Heart right ventricle (tissue), 16 donors: ENCODE results near the gene ARID5B. TPM values are rescaled to one million over a fixed set of nuclear protein-coding genes. Genes with fewer than 3 reads are reported as not detected.
A peak's percentile ranks its signal among the peaks of the same experiment; 100 is the strongest.

Source experiments
- ATAC-seq, 8 donors: fragments of 200-7000 bp; cut with Tn5 transposase; one replicate each; pipeline ENCODE4 v1.9.1; 2020; ENCODE audit warnings: mild to moderate bottlenecking in 8 of 8, moderate library complexity in 8 of 8, moderate number of reproducible peaks in 1 of 8
- DNase-seq, 2 donors: peaks; one replicate each; pipeline ENCODE4 v3.0.0-alpha.2; 2020
- H3K27ac ChIP-seq, 10 donors: fragments of 200-600 bp; sonication (generic) in 2 of 10; one replicate each; pipeline versions ENCODE4 v1.5.0 to v1.8.0; 2020 to 2022; ENCODE audit warnings: mild to moderate bottlenecking in 3 of 10
- H3K27me3 ChIP-seq, 7 donors: fragments of 200-600 bp; one replicate each; pipeline ENCODE4 v1.8.0; 2021 to 2022; ENCODE audit warnings: mild to moderate bottlenecking in 2 of 7
- H3K36me3 ChIP-seq, 9 donors: fragments of 200-600 bp; sonication (generic) in 1 of 9; one replicate each; pipeline versions ENCODE4 v1.5.0 to v1.8.0; 2020 to 2022; ENCODE audit warnings: mild to moderate bottlenecking in 2 of 9
- H3K4me1 ChIP-seq, 9 donors: fragments of 200-600 bp; sonication (generic) in 1 of 9; one replicate each; pipeline versions ENCODE4 v1.5.0 to v1.8.0; 2020 to 2022; ENCODE audit warnings: mild to moderate bottlenecking in 4 of 9
- H3K4me3 ChIP-seq, 10 donors: fragments of 200-600 bp; sonication (generic) in 2 of 10; one replicate each; pipeline versions ENCODE4 v1.5.0 to v1.8.0; 2020 to 2022; ENCODE audit warnings: mild to moderate bottlenecking in 7 of 10, moderate library complexity in 2 of 10
- H3K9me3 ChIP-seq, 11 donors: fragments of 200-600 bp in 10 of 11; sonication (generic) in 2 of 11; one replicate each; pipeline versions ENCODE4 v1.5.0 to v1.8.0; 2013 to 2022; ENCODE audit warnings: mild to moderate bottlenecking in 2 of 11, control low read depth in 1 of 11, moderate library complexity in 1 of 11
- WGBS, 2 donors: extraction: QIAGEN DNeasy Blood & Tissue Kit; methylation state at CpG; one replicate each; pipeline ENCODE4 v1.1.7; 2013; ENCODE audit warnings: inconsistent platforms in 1 of 2; 5-methylcytosine and 5-hydroxymethylcytosine counted together
- intact Hi-C, 10 donors: fragments of 100-400 bp; cut with DNase I; formaldehyde crosslinking; loops; one replicate each; pipeline versions ENCODE4 v1.11.1 to v1.14.2; 2022
- polyA plus RNA-seq, 2 donors: library from polyadenylated mRNA; stranded (reverse); fragments of 200-250 nt; gene quantifications; one replicate each; pipeline ENCODE4 v1.2.3, GENCODE V29; 2013
- total RNA-seq, 10 donors: library from RNA; stranded (reverse); fragmentation: NEBNext Ultra II Directional in 3 of 10; extraction: Animal tissue kit (Norgen Biotek cat#: 25700) in 3 of 10; gene quantifications; one replicate each; pipeline versions ENCODE4 v1.2.1 to v1.2.4, GENCODE V29; 2021 to 2023
- TF ChIP-seq, protein P1 (sequence below), 9 donors: fragments of 200-600 bp; sonication (generic) in 2 of 9; IDR thresholded peaks; one replicate each; pipeline versions ENCODE4 v1.5.0 to v1.8.0; 2021 to 2022; ENCODE audit warnings: antibody characterized with exemption in 9 of 9, mild to moderate bottlenecking in 5 of 9, moderate library complexity in 1 of 9
- donor health status: Arrhythmogenic right ventricular cardiomyopathy.
- donor health status: ischemic (EF 13 %, LVEDD 7.1; RV severe dilation, severe dysfunction).
- donor health status: healthy with polysubstance abuse.
- donor health status: DM: no; HTN: yes; CAD: no.
- donor health status: DM: no; HTN: no; CAD: no.
- donor health status: ischemic (EF 25% LVEDD 6.9; RV normal size, moderate dysfunction).
- donor health status: ischemic (EF 25% LVEDD 5.7; RV mildly dilated, moderate dysfunction).
- donor health status: healthy.
- donor health status: DM: yes; HTN: yes; CAD: no.
- donor health status: Ischemic cardiomyopathy.
- donor health status: ischemic (EF 35%, LVEDD 5.7; RV mildly dilated, moderate dysfunction).
- donor health status: nonischemic (EF 11% LVEDD 7.7; RV severe dilation, severe dysfunction).
- donor health status: DM: yes; HTN: yes; CAD: no.
- donor health status: PGD.
- donor health status: ischemic (EF 29% LVEDD 5.4; RV normal size, mild dysfunction).
- donor health status: nonischemic (EF 23%, LVEDD 6.1; RV moderate dilation, normal function).

The ARID5B gene
- total and polyA plus RNA-seq, 12 donors = 5.3 to 108 (median 25.5) TPM

DNA sequence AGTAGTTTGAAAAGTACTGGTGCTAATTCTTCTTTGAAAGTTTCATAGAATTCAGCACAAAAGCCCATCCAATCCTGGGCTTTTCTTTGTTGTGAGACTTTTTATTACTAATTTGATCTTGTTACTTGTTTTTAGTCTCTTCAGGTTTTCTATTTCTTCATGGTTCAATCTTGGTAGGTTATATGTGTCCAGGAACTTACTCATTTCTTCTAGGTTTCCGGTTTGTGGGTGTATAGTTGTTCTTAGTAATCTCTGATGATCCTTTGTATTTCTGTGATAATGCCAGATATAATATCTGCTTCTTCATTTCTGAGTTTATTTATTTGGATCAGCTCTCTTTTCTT, 219.7 kb downstream of the ARID5B start:
- TF ChIP-seq, protein P1, sequence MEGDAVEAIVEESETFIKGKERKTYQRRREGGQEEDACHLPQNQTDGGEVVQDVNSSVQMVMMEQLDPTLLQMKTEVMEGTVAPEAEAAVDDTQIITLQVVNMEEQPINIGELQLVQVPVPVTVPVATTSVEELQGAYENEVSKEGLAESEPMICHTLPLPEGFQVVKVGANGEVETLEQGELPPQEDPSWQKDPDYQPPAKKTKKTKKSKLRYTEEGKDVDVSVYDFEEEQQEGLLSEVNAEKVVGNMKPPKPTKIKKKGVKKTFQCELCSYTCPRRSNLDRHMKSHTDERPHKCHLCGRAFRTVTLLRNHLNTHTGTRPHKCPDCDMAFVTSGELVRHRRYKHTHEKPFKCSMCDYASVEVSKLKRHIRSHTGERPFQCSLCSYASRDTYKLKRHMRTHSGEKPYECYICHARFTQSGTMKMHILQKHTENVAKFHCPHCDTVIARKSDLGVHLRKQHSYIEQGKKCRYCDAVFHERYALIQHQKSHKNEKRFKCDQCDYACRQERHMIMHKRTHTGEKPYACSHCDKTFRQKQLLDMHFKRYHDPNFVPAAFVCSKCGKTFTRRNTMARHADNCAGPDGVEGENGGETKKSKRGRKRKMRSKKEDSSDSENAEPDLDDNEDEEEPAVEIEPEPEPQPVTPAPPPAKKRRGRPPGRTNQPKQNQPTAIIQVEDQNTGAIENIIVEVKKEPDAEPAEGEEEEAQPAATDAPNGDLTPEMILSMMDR (IDR thresholded peaks at IDR 0.05) = no peak
- Histone ChIP-seq H3K27ac (no peak overlapping the region), H3K27me3 (no peaks in the 10 kb centered on the region), H3K9me3 (peaks cover 0 to 21% (median 5%) of the 10 kb centered on the region in 11 donors), H3K4me1 (no peaks in the 10 kb centered on the region), H3K4me3 (no peak overlapping the region), H3K36me3 (no peaks in the 10 kb centered on the region)
- 86 to 91% methylated on average over 1 of the region's 1 CpG for WGBS, 2 donors
- intact Hi-C loops = no loop called here
- no peak for DNase-seq
- ATAC-seq = no peak

GRCh38 chr10:62127975-62128374, 226.5 kb downstream of the ARID5B start:
- Histone ChIP-seq H3K36me3 (no peaks in the 10 kb centered on the region), H3K27ac (no peak overlapping the region), H3K4me3 (no peak overlapping the region), H3K9me3 (peaks cover 0 to 23% (median 4%) of the 10 kb centered on the region in 11 donors), H3K27me3 (no peaks in the 10 kb centered on the region), H3K4me1 (peaks cover 0 to 28% (median 12%) of the 10 kb centered on the region in 9 donors)
- no peak for DNase-seq
- intact Hi-C loops = no loop called here
- TF ChIP-seq, protein P1 (IDR thresholded peaks at IDR 0.05) = no peak
- ATAC-seq = no peak
- WGBS, 2 donors = 80 to 84% methylated on average over 2 of the region's 2 CpGs

DNA sequence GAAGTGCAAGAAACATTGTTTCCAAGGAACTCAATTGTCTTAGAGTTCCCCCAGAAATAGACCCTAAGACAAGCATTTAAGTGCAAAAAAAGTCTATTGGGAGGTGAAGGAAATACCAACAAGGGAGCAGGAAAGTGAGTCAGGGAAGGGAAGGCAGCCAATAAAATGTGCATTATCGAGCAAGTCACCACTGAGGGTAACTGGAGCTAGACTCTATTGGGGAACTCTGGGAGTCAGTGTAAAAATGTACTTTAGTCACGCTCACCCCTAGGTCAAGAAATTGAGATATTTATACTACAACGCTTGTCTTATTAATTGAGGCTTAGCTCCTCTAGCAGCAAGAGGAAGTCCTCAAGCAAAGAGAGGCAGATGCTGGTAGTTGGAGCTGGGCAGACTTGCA, 229.4 kb downstream of the ARID5B start:
- peaks cover 0 to 13% (median 0%) of the 10 kb centered on the region in 11 donors for H3K9me3 ChIP-seq
- TF ChIP-seq, protein P1 (IDR thresholded peaks at IDR 0.05) = no peak
- DNase-seq (peak in 1 of 2 donors; percentile 72), ATAC-seq (peak; percentile 38 to 94 (median 88))
- intact Hi-C loops = loop anchor here in 1 of 10 donors (5.0 kb wide), 1 partner anchor 84 kb away; no protein-coding TSS in a partner anchor
- no peak overlapping the region for H3K4me3 ChIP-seq
- H3K27me3 ChIP-seq = no peaks in the 10 kb centered on the region
- H3K27ac ChIP-seq = peak overlapping the region in 9 of 10 donors; percentile 14 to 75 (median 65)
- H3K4me1 ChIP-seq = peaks cover 0 to 28% (median 12%) of the 10 kb centered on the region in 9 donors
- 40 to 57% methylated on average over 3 of the region's 3 CpGs for WGBS, 2 donors
- H3K36me3 ChIP-seq = no peaks in the 10 kb centered on the region

- intact Hi-C loops = loop anchor here in 1 of 10 donors (5.0 kb wide), 1 partner anchor 84 kb away; no protein-coding TSS in a partner anchor
- Histone ChIP-seq H3K27me3 (no peaks in the 10 kb centered on the region), H3K36me3 (no peaks in the 10 kb centered on the region), H3K27ac (peak overlapping the region in 9 of 10 donors; percentile 14 to 75 (median 65)), H3K4me1 (peaks cover 0 to 28% (median 12%) of the 10 kb centered on the region in 9 donors), H3K9me3 (peaks cover 0 to 13% (median 0%) of the 10 kb centered on the region in 11 donors), H3K4me3 (no peak overlapping the region)
- 94 to 97% methylated on average over 4 of the region's 4 CpGs for WGBS, 2 donors
- ATAC-seq (no peak), DNase-seq (no peak)
- TF ChIP-seq, protein P1 (IDR thresholded peaks at IDR 0.05) = no peak
These were observed 230.2 kb downstream of the ARID5B start for GRCh38 chr10:62131724-62132123.
